Activated CD8-positive, alpha-beta memory T cell treated with anti-CD3 and anti-CD28 coated beads, Interleukin-2, amount 50 U/mL, for 4 hours (primary cell): Measurements from ENCODE around the gene SH3RF1.
"Not testable (repeated sequence)": the region's sequence is repeated elsewhere in the genome, so short reads cannot be mapped to it uniquely, and the experiment has no call there.

Experiments used
- DNase-seq: peaks from one replicate; pipeline ENCODE4 v3.0.0-alpha.2; 2020

SH3RF1 gene

DNA sequence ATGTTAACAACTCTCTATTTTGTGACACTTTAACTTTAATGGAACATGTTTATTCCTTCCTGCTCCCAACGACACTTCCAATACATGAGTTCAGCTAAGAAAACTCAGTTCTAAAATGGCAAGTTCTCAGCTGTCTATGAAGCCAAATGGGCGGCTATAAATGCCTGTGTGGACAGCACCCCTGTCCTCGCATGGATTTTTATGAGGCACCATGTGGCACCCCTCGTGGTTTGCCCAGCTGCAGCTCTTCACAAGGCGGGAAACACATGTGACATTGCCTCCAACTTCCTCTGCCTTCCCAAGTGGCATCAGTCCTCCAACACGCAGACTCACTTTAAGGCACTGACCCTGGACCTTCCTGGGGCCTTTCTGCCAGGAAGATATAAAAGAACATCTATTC is 48.0 kb downstream of the SH3RF1 start:
- no peak for DNase-seq

DNA sequence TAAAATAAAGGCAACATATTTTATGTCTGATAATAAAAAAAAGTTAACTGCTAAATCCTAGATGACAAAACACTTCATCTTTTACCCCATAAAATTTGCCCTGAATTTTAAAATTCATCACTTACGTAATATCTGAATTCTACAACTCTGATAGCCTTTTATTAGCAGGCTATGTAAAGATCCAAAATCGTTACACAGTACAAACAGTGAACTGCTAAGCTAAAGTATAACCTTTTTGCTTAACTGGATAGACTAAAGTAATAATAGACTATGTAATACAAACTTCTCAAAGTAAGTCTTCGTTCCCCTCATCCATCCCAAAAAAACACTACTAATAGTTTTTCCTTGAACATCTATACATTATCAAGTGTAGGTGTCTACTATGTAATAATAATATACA is 49.1 kb downstream of the SH3RF1 start:
- DNase-seq, result no peak

- DNase-seq, result no peak
Observed at GRCh38 chr4:169220854-169221411, 49.8 kb downstream of the SH3RF1 start.

DNA sequence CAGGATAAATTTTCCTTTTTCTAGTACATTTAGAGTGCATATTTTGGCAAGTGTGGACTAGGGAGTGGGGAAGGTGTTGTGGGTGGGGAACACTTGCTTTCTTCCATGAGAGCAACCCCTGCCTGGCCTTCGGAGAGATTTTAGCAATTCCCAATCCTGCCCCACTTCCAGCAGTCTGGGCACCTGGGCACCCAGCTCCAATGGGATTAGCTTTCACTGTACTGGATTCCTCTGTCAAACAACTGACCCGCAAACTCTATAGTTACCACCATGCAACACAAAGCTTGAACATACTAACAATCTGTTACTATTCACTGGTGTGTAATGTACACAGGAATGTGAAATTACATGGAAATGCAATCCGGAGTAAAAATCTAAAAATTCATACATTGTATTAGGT is 50.3 kb downstream of the SH3RF1 start:
- no peak for DNase-seq

DNA sequence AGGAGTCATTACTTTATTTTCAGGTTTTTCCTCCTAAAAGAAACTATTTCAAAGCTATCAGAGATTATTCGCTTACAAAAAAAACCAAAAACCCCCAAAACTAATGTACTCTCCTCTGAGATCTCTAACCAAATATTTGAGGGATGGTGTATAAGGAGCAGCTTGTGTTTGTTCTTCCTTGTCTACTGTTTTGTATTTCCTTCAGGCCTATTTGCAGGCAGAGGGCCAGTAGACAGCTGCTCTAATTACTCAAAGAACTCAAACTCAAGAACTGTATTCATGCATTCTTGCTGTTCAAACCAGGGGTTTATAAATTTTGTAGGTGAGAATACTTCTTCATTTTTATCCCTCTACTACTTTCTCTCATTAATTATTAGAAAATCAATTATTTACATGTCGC is 51.3 kb downstream of the SH3RF1 start:
- no peak for DNase-seq

DNA sequence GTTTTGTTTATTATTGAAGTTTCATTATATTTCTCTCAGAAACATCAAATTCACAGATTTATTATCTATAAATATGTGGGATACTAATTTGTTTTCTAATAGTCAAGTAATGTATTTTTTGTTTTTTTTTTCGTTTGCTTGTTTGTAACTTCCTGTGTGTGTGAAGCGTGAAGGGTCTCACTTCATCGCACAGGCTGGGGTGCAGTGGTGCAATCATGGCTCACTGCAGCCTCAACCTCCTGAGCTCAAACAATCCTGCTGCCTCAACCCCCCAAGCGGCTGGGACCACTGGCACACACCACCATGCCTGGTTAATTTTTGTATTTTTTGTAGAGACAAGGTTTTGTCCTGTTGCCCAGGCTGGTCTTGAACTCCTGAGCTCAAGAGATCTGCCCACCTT is 55.1 kb downstream of the SH3RF1 start:
- DNase-seq, result no peak

DNA sequence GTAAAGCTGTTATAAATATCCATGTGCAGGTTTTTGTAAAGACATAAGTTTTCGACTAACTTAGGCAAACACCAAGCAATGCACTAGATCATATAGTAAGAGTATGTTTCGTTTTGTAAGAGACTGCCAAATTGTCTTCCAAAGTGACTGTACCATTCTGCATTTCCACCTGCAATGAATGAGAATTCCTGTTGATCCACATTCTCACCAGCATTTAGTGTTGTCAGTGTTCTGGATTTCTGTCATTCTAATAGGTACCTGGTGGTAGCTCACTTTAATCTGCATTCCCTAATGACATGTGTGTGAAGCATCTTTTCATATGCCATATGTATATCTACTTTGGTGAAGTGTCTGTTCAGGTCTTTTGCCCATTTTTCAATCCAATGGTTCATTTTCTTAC is 57.8 kb downstream of the SH3RF1 start:
- no peak for DNase-seq

- DNase-seq, result no peak
Observed at GRCh38 chr4:169210504-169211118, 60.1 kb downstream of the SH3RF1 start.

DNA sequence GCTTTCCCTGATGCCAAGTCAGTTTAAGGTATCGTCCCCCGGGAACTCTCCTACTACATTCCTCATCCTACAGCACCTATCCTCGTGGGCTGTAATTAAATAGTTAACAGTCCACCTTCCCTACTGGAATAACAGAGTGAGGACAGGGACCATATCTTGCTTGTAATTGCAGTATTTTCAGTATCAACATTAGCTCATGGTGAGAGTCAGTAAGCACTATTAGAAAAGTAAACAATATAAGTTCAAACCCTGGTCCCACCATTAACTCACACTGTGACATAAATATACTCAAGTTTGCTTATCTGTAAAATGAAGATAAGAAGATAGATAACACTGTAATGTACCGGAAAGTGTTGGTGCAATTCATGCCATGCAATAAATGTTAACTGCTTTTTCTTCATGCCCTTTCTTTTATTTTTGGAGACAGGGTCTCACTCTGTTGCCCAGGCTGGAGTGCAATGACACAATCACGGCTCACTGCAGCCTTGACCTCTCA is 61.3 kb downstream of the SH3RF1 start:
- no peak for DNase-seq

DNA sequence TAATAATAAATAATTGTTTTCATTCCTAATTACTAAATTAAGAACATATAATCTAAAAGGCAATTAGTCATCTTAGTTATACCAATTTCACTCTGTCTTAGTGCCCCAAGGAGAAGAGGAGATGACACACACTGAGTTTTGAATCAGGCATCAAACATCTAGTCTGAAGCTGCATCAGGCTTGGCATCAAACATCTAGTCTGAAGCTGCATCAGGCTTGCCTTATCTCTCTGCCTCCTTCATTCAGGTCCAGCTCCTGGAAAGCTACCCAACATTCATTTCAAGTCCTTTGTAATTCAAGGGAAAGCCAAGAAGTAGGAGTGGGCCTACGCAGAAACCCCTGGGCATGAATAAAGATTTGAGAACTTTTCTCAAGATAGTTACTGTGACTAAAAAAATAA is 62.2 kb downstream of the SH3RF1 start:
- DNase-seq, result no peak

DNA sequence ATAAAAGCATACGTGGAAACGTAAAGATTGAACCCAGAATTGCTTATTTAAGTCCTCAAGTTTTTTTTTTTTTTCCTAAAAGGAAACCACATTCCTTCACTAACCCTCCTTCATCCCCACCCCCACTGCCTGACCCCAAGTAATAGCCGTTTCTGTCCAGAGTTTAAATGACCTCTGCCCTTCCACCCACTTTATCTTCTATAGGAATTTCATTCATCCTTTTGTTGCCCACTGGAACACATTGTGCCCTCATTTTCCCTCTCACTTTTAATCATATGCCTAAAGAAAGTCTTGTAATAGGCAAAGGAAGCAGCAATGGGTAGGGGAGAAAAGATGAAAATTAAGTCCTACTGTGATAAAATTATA is 62.7 kb downstream of the SH3RF1 start:
- no peak for DNase-seq

GRCh38 chr4:169207436-169208089 is 63.2 kb downstream of the SH3RF1 start:
- no peak for DNase-seq

GRCh38 chr4:169205744-169206080 is 65.0 kb downstream of the SH3RF1 start:
- DNase-seq, result no peak

GRCh38 chr4:169205075-169205743 is 65.5 kb downstream of the SH3RF1 start:
- no peak for DNase-seq

DNA sequence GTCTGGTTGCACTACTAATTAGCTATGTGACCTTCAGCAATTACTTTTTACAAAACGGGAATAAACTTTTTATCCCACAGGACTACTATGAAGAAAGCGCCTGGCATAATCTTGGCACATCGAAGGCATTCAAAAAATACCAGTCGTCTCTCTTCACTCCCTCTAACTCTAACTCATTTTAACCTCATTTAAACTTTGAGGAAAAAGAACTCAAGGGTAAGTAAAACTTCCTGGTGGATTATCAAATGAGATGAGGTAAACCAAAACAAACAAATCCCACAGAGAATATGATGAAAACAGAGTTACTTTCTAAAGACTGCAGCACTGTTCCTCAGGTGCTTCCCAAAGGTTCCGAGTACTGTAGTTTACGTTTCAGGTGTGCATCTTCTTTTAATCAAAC is 66.9 kb downstream of the SH3RF1 start:
- no peak for DNase-seq

GRCh38 chr4:169203278-169203677 is 67.5 kb downstream of the SH3RF1 start:
- not testable (repeated sequence) for DNase-seq

GRCh38 chr4:169202878-169203277 is 67.9 kb downstream of the SH3RF1 start:
- no peak for DNase-seq

GRCh38 chr4:169202145-169202699 is 68.5 kb downstream of the SH3RF1 start:
- DNase-seq, result no peak

DNA sequence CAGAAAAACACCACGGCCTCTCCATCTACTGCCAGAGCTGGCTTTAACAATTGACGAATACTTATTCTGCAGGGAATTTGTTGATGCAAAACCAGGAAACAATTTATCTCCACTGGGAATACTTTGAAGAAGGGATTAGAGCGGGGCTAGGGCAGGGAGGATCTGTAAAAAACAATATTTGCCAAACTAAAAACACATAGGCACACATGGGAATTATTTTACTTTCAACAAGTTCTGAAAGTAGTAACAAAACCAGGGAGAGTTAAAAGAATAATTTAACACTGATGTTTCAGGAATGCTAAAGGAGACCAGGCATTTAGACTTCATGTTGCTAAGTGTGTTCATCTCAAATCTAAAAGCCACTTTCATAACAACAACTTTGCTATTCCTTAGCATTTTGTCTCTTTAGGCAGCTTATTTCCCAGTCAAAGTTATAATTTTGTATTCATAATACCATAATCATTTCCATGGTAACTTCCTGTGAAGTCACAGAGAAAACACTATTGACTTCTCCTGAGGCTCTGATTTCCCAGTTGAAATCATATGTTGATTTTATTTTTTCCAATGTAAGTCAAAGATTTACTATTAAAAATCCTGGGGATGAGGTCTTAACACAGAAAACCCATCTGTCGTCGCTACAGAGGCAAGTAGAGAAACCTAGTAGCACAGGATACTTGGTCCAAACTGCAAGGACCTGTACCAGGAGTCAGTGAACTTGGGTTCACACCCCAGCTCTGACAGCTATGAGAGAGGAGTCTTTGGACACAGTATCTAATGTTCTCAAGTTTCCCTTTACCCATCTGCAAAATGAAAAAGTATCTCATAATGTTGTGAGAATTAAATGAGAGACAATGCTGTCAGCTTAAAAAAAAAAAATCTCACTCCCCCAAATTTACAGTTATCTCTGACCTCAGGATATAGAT is 69.3 kb downstream of the SH3RF1 start:
- DNase-seq, result no peak

DNA sequence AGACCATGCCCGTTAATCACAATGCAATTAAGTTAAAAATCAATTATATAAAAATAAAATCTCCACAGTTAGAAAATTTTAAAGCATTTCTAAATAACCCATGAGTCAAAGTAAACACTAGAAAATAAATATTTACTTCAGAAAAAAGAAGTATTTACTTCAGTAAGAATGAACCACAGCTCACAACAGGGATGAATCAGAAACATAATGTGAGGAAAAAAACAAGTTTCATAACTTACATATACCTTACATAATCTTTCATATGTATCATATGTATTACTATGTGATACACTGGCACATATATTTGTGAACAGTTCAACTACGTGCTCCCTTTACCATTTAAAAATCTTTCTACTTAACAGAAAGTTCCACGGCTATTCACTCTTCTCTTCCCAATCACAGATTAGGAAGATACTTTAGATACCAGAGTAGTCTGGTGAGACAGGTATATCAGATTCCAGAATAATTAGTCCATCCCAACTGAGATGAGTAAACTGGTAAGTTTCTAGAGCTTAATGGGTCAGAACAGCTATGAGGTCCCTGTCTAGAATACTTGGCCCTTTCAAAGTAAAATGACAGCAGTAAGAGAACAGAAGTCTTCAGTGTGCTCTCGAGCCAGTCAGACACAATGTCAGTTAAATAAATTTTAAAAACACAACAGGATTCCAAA is 70.3 kb downstream of the SH3RF1 start:
- no peak for DNase-seq

DNA sequence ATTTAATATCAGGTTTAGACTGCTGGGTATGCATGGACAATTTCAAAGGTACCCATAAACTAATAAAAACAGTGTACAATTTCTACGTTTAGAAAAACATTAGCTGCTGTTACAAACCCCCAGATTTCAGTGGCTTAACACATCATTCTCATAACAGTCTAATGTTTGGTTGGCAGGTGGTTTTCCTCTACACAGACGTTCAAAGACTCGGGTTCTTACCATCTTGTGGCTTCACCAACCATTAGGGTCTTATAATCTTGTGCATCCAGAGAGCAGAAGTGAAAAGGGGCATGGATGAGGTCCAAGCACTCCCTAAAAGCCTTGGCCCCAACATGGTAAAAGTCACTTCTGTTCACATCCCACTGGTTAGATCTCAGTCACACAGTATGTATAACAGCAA is 71.6 kb downstream of the SH3RF1 start:
- DNase-seq, result no peak

DNA sequence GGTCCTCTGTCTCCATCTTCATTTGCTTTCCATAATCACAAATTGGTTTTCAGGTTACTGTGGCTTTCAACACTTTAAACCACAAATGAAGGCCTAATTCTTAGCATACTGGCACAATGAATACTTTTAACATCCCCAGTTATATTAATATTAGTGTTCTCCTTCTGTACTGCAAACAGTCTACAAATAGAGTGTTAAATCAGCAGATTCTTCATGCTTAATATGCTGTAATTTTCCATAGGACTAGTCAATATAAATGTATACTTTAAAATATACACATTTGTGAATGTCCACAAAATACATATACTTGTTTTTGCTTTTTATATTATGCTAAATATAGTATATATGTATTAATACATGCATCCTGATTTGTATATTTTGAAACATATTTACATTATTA is 72.6 kb downstream of the SH3RF1 start:
- DNase-seq, result no peak
